Natural killer cell (primary cell): ENCODE results near the gene SPAM1. TPM values are rescaled to one million over a fixed set of nuclear protein-coding genes. Genes with fewer than 3 reads are reported as not detected.

ENCODE experiments used
- ATAC-seq, 3 donors: fragments of 150-1000 bp in 2 of 3; fragments of 200-7000 bp in 1 of 3; cut with Tn5 transposase; 1 replicate in 1 of 3; 2 replicates in 2 of 3; pipeline ENCODE4 v1.10.0; 2021; ENCODE audit warnings: mild to moderate bottlenecking in 2 of 3, moderate library complexity in 2 of 3
- DNase-seq, 2 donors: peaks; one replicate each; pipeline versions ENCODE4 v3.0.0 to v3.0.0-alpha.2; 2013 to 2021; ENCODE audit warnings: mixed read lengths in 1 of 2
- H3K27ac ChIP-seq: one replicate; pipeline ENCODE4 v1.5.1; 2013; ENCODE audit warnings: mild to moderate bottlenecking, low read length
- H3K27me3 ChIP-seq: one replicate; pipeline ENCODE4 v1.6.1; 2013; ENCODE audit warnings: low read length; ENCODE audit not compliant: control insufficient read depth, insufficient read depth
- H3K36me3 ChIP-seq: one replicate; pipeline ENCODE4 v1.6.1; 2013; ENCODE audit warnings: low read length; ENCODE audit not compliant: control insufficient read depth, insufficient read depth
- H3K4me1 ChIP-seq: one replicate; pipeline ENCODE4 v1.6.1; 2013; ENCODE audit warnings: low read length; ENCODE audit not compliant: control insufficient read depth, insufficient read depth
- H3K4me3 ChIP-seq: one replicate; pipeline ENCODE4 v1.5.1; 2013; ENCODE audit warnings: low read length
- H3K9me3 ChIP-seq: one replicate; pipeline ENCODE4 v1.6.1; 2013; ENCODE audit warnings: low read length; ENCODE audit not compliant: control insufficient read depth, insufficient read depth
- H3K27ac Mint-ChIP-seq, 2 donors: one replicate each; pipeline ENCODE4 v1.8.0; 2022; ENCODE audit warnings: mild to moderate bottlenecking in 2 of 2, mixed read lengths in 2 of 2, moderate library complexity in 1 of 2
- H3K27me3 Mint-ChIP-seq, 2 donors: one replicate each; pipeline ENCODE4 v1.8.0; 2022; ENCODE audit warnings: low read depth in 2 of 2, mixed read lengths in 2 of 2
- H3K36me3 Mint-ChIP-seq: one replicate; pipeline ENCODE4 v1.8.0; 2022; ENCODE audit warnings: mixed read lengths
- H3K4me1 Mint-ChIP-seq, 2 donors: one replicate each; pipeline ENCODE4 v1.8.0; 2022; ENCODE audit warnings: mixed read lengths in 2 of 2
- H3K4me3 Mint-ChIP-seq: one replicate; pipeline ENCODE4 v1.8.0; 2022; ENCODE audit warnings: mild to moderate bottlenecking, moderate library complexity, mixed read lengths
- H3K9me3 Mint-ChIP-seq, 2 donors: one replicate each; pipeline ENCODE4 v1.8.0; 2022; ENCODE audit warnings: mixed read lengths in 2 of 2
- CTCF ChIP-seq: fragments of 200-600 bp; IDR thresholded peaks from one replicate; pipeline ENCODE4 v1.8.0; 2022; ENCODE audit warnings: antibody characterized with exemption
- whole genome bisulfite sequencing: methylation state at CpG from one replicate; pipeline ENCODE4 v1.1.7; 2013; ENCODE audit warnings: missing lambda C conversion rate; ENCODE audit not compliant: insufficient coverage; 5-methylcytosine and 5-hydroxymethylcytosine counted together
- intact Hi-C: fragments of 100-400 bp; cut with micrococcal nuclease; formaldehyde crosslinking; loops from one replicate; pipeline ENCODE4 v1.14.2; 2022
- total RNA-seq, 4 donors: library from RNA; stranded (reverse); fragments of 120-200 nt in 1 of 4; gene quantifications; one replicate each; pipeline versions ENCODE4 v1.2.3 to v1.2.4, GENCODE V29; 2013 to 2022

The SPAM1 gene
- total RNA-seq, 3 donors from 2014 or later (not counting 1 experiment from before 2014, with no cell fraction given) = not detected

DNA sequence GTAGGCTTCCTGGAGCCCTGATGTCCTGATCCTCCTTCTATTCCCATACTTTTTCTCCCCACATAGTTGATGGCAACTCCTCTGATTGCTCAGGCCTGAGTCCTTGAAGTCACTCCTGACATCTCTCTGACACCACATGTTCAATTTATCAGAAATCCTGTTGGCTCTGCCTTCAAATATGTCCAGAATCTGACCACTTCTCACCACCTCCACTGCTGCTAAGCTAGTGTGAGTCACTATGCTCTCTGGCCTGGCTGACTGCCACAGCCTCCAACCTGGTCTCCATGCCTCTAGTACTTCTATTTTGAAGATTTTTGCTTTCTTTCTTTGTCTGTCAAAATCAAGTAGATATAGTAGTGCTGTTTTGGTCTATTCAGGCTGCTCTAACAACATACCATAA lies 54.8 kb downstream of the SPAM1 start:
- no peak for TF ChIP-seq CTCF
- H3K27me3 Mint-ChIP-seq = no peaks in the 10 kb centered on the region
- Histone ChIP-seq H3K27ac (no peak overlapping the region), H3K36me3 (no peaks in the 10 kb centered on the region), H3K27me3 (no peaks in the 10 kb centered on the region), H3K4me3 (no peak overlapping the region), H3K4me1 (no peaks in the 10 kb centered on the region), H3K9me3 (no peaks in the 10 kb centered on the region)
- ATAC-seq (no peak), DNase-seq (no peak)
- peaks cover 4 to 10% of the 10 kb centered on the region in 2 donors for H3K9me3 Mint-ChIP-seq
- H3K36me3 Mint-ChIP-seq = no peaks in the 10 kb centered on the region
- H3K4me3 Mint-ChIP-seq = no peak overlapping the region
- intact Hi-C loops = no loop called here
- no peak overlapping the region for H3K27ac Mint-ChIP-seq
- no peaks in the 10 kb centered on the region for H3K4me1 Mint-ChIP-seq

DNA sequence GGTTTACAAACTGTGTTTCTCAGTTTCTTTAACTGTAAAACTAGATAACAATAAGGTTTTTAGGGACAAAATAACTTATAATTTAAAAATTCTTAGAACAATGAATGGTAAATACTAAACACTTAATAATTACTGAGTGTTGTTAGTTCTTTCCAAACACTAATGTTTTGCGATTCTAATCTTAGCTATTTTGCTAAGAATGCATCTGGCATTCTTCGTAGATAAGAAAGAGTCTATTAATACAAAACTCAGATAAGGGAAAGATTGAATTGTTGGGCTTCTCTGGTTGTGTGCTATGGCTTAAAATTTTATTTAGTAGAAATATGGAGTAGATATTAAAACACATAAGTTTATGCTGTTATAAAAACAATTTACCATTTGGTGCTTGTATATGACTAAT lies 62.4 kb downstream of the SPAM1 start:
- no peaks in the 10 kb centered on the region for H3K4me1 ChIP-seq
- H3K27me3 ChIP-seq = no peaks in the 10 kb centered on the region
- no peaks in the 10 kb centered on the region for H3K9me3 ChIP-seq
- Mint-ChIP-seq H3K36me3 (no peaks in the 10 kb centered on the region), H3K27me3 (no peaks in the 10 kb centered on the region), H3K4me3 (no peak overlapping the region), H3K9me3 (peaks cover 3% of the 10 kb centered on the region in 2 donors), H3K4me1 (no peaks in the 10 kb centered on the region), H3K27ac (no peak overlapping the region)
- H3K4me3 ChIP-seq = no peak overlapping the region
- no peaks in the 10 kb centered on the region for H3K36me3 ChIP-seq
- no CpG with 5 or more reads among the region's 2 CpGs for WGBS
- TF ChIP-seq CTCF = no peak
- intact Hi-C loops = no loop called here
- no peak overlapping the region for H3K27ac ChIP-seq
- no peak for DNase-seq
- no peak for ATAC-seq

- WGBS = 94% methylated on average over 2 of the region's 2 CpGs
- ATAC-seq = no peak
- peaks cover 8 to 16% of the 10 kb centered on the region in 2 donors for H3K9me3 Mint-ChIP-seq
Measured at GRCh38 chr7:123992913-123993518, 68.0 kb downstream of the SPAM1 start.

More at GRCh38 chr7:123992913-123993518, 68.0 kb downstream of the SPAM1 start:
- DNase-seq = no peak
- Histone ChIP-seq H3K27me3 (no peaks in the 10 kb centered on the region), H3K4me3 (no peak overlapping the region), H3K36me3 (no peaks in the 10 kb centered on the region), H3K27ac (no peak overlapping the region), H3K4me1 (no peaks in the 10 kb centered on the region), H3K9me3 (no peaks in the 10 kb centered on the region)
- H3K4me3 Mint-ChIP-seq = no peak overlapping the region
- intact Hi-C loops = no loop called here
- H3K36me3 Mint-ChIP-seq = no peaks in the 10 kb centered on the region
- no peaks in the 10 kb centered on the region for H3K27me3 Mint-ChIP-seq
- no peak overlapping the region for H3K27ac Mint-ChIP-seq
- TF ChIP-seq CTCF = no peak
- H3K4me1 Mint-ChIP-seq = no peaks in the 10 kb centered on the region
